ENCODE data around the gene UNC13B.

Gene UNC13B

DNA sequence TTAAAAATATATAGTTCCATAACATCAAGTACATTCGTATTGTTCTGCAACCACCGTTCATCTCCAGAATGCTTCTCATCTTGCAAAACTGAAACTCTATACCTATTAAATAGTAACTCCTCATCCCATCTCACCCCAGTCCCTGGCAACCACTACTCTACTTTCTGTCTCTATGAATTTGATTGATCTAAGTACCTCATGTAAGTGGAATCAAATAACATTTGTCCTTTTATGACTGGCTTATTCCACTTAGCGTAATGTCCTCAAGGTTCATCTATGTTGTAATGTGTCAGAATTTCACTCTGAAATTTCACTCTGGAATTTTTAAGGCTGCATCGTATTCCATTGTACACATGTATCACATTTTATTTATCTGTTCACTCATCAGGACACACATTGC is 196.0 kb downstream of the UNC13B start:
- no peaks in the 10 kb centered on the region for H3K27me3 ChIP-seq
- H3K4me1 ChIP-seq (ENCODE audit: control insufficient read depth in 1 of 2, insufficient read depth in 1 of 2, low read depth in 1 of 2, low read length in 1 of 2), result no peaks in the 10 kb centered on the region
- no peak for TF ChIP-seq CTCF (IDR thresholded peaks at IDR 0.05)

DNA sequence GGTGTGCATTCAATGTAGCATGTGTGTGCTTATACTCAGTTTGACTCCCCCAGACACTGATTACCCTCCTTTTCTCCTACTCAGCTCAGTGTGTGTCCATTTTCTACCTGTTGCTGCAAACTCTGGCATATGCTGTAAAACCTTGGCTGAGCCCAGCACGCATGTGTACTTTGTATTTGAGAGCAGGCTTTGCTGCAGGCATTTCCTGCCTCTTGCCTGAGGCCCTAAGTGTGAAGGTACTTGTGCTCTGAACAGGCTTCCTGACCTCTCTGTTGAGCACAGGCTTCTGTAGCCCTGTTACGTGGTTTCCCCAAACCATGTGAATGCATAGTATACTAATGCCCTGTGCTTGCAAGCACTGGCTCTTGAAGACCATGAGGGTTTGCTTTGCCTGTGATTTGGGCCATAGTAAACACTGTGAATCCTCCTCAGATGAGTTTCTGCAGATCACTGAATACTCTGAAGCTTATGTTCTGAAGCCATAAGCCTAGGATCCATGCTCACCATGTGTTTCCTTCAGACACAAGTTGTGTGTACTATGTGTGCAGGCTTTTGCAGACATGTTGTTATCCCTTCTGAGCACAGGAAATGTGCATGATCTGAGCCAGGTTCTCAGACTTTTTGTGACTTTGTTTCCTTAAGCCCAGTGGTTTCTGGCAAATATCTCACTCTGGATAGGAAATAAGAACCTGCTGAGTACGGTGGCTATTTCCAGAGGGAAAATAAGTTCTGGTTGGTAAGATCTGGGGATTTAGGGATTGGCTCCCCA is 203.2 kb downstream of the UNC13B start:
- no peaks in the 10 kb centered on the region for H3K9me3 ChIP-seq
- no peaks in the 10 kb centered on the region for H3K27me3 ChIP-seq
- H3K27ac ChIP-seq, result no peak overlapping the region
- TF ChIP-seq CTCF (IDR thresholded peaks at IDR 0.05), result no peak
- H3K4me1 ChIP-seq (ENCODE audit: control insufficient read depth in 1 of 2, insufficient read depth in 1 of 2, low read depth in 1 of 2, low read length in 1 of 2), result no peaks in the 10 kb centered on the region
- no peaks in the 10 kb centered on the region for H3K36me3 ChIP-seq
- no peak overlapping the region for H3K4me3 ChIP-seq (ENCODE audit: low read depth in 1 of 2, low read length in 1 of 2)

More for the DNA sequence above, 196.0 kb downstream of the UNC13B start:
- Histone ChIP-seq H3K4me3 (ENCODE audit: low read depth in 1 of 2, low read length in 1 of 2) (no peak overlapping the region), H3K9me3 (no peaks in the 10 kb centered on the region), H3K36me3 (no peaks in the 10 kb centered on the region), H3K27ac (no peak overlapping the region)

GRCh38 chr9:35366627-35367026 is 204.8 kb downstream of the UNC13B start:
- no peaks in the 10 kb centered on the region for H3K27me3 ChIP-seq
- H3K36me3 ChIP-seq, result no peaks in the 10 kb centered on the region
- TF ChIP-seq CTCF (IDR thresholded peaks at IDR 0.05), result no peak
- H3K4me3 ChIP-seq (ENCODE audit: low read depth in 1 of 2, low read length in 1 of 2), result no peak overlapping the region
- no peak overlapping the region for H3K27ac ChIP-seq
- H3K4me1 ChIP-seq (ENCODE audit: control insufficient read depth in 1 of 2, insufficient read depth in 1 of 2, low read depth in 1 of 2, low read length in 1 of 2), result no peaks in the 10 kb centered on the region
- H3K9me3 ChIP-seq, result no peaks in the 10 kb centered on the region

GRCh38 chr9:35367451-35367850 is 205.6 kb downstream of the UNC13B start:
- H3K36me3 ChIP-seq, result no peaks in the 10 kb centered on the region
- no peaks in the 10 kb centered on the region for H3K9me3 ChIP-seq
- H3K4me3 ChIP-seq (ENCODE audit: low read depth in 1 of 2, low read length in 1 of 2), result no peak overlapping the region
- no peaks in the 10 kb centered on the region for H3K4me1 ChIP-seq (ENCODE audit: control insufficient read depth in 1 of 2, insufficient read depth in 1 of 2, low read depth in 1 of 2, low read length in 1 of 2)
- no peak overlapping the region for H3K27ac ChIP-seq
- H3K27me3 ChIP-seq, result no peaks in the 10 kb centered on the region
- no peak for TF ChIP-seq CTCF (IDR thresholded peaks at IDR 0.05)

DNA sequence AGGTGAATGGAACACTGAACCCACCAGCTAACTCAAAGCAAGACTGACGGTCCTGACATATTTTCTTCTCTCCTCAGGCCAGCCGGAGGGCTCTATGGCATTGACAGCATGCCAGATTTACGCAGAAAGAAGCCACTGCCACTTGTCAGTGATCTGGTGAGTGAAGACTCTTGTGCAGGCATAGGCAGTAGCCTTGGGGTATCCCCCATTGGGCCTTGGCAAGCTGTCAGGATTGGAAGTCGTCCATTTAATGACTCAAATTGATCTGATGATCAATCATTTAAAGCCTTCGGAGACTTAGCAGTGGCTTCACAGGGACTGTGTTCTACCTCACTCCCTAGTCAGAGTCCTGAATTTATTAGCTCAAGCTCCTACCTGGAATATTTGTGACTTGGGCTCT is 208.4 kb downstream of the UNC13B start:
- no peaks in the 10 kb centered on the region for H3K9me3 ChIP-seq
- no peaks in the 10 kb centered on the region for H3K4me1 ChIP-seq (ENCODE audit: control insufficient read depth in 1 of 2, insufficient read depth in 1 of 2, low read depth in 1 of 2, low read length in 1 of 2)
- H3K27me3 ChIP-seq, result no peaks in the 10 kb centered on the region
- no peak overlapping the region for H3K4me3 ChIP-seq (ENCODE audit: low read depth in 1 of 2, low read length in 1 of 2)
- TF ChIP-seq CTCF (IDR thresholded peaks at IDR 0.05), result no peak
- H3K36me3 ChIP-seq, result no peaks in the 10 kb centered on the region
- H3K27ac ChIP-seq, result no peak overlapping the region
